Neural progenitor cell (in vitro differentiated cells): ENCODE data around the gene FBN3.

Experiments
- EZH2 ChIP-seq: fragments of 200-600 bp; sonication (generic); IDR thresholded peaks from 2 replicates; pipeline ENCODE4 v1.6.1; 2017; ENCODE audit warnings: antibody characterized with exemption, mild to moderate bottlenecking, moderate library complexity
- EZH2phosphoT487 ChIP-seq: fragments of 200-600 bp; sonication (generic); IDR thresholded peaks from 2 replicates; pipeline ENCODE4 v1.6.1; 2017; ENCODE audit warnings: antibody characterized with exemption
- TF ChIP-seq, protein P1 (sequence below): fragments of 200-600 bp; sonication (generic); IDR thresholded peaks from 2 replicates; pipeline ENCODE4 v1.5.1; 2017; ENCODE audit warnings: antibody characterized with exemption, mild to moderate bottlenecking

DNA sequence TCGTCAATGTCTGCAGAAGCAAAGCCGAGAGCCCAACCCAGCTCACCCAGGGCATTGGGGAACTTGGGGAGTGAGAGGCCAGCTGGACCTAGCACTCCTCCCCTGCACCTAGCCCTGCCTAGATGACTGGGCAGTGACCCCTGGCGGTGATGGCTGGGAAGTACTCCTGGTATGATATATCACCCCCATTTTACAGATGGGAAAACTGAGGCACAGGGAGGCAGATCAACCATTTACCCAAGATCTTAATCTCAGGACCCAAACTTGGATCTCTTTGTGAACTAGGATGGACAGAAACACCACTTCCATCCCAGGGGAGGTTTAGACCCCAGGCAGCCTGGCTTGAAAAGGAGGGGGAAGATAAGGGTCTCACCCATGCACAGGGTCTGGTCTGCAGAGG is 53.3 kb downstream of the FBN3 start:
- TF ChIP-seq EZH2phosphoT487 = no peak
- TF ChIP-seq, protein P1, sequence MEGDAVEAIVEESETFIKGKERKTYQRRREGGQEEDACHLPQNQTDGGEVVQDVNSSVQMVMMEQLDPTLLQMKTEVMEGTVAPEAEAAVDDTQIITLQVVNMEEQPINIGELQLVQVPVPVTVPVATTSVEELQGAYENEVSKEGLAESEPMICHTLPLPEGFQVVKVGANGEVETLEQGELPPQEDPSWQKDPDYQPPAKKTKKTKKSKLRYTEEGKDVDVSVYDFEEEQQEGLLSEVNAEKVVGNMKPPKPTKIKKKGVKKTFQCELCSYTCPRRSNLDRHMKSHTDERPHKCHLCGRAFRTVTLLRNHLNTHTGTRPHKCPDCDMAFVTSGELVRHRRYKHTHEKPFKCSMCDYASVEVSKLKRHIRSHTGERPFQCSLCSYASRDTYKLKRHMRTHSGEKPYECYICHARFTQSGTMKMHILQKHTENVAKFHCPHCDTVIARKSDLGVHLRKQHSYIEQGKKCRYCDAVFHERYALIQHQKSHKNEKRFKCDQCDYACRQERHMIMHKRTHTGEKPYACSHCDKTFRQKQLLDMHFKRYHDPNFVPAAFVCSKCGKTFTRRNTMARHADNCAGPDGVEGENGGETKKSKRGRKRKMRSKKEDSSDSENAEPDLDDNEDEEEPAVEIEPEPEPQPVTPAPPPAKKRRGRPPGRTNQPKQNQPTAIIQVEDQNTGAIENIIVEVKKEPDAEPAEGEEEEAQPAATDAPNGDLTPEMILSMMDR = no peak
- TF ChIP-seq EZH2 = no peak
